Hair follicle dermal papilla cell (primary cell): ENCODE measurements around the gene SEC24C. TPM values are rescaled to one million over a fixed set of nuclear protein-coding genes. Genes with fewer than 3 reads are reported as not detected.

Source experiments
- small RNA-seq: library from RNA; depleted of rRNA; stranded (forward); fragments of <200 nt; gene quantifications from one replicate; pipeline ENCODE3, GENCODE V24; 2012
- total RNA-seq: library from RNA; depleted of rRNA; stranded (reverse); fragments of >200 nt; gene quantifications from 2 replicates; pipeline ENCODE4 v1.2.3, GENCODE V29; 2012

The SEC24C gene
- total RNA-seq = 57.6 and 59.7 TPM in 2 replicates

GRCh38 chr10:73743905-73744663 is at the start of gene SEC24C:
SEC24C (plus strand) TSS chr10:73744372; CDS start chr10:73746833, 2,461 bp downstream.

GRCh38 chr10:73697675-73698159 is 46.5 kb upstream of the SEC24C start, which contains the start of gene AGAP5:
AGAP5 (minus strand) TSS chr10:73698109; CDS start chr10:73697755, 354 bp downstream.

GRCh38 chr10:73781879-73782748 is 37.9 kb downstream of the SEC24C start, which contains the start of gene CHCHD1:
CHCHD1 (plus strand) TSS chr10:73782048; CDS start chr10:73782076, 28 bp downstream.

GRCh38 chr10:73785211-73785720 is 41.1 kb downstream of the SEC24C start, which contains the start of gene ZSWIM8:
ZSWIM8 (plus strand) TSS chr10:73785606; CDS start chr10:73785879, 273 bp downstream.

Small RNA genes lying within 50 kb of the gene (small RNA-seq; reads per million reads assigned to genes)
- not detected for gene AC022400.4
- gene AC022400.9 = not detected
- not detected for gene RNA5SP320
- gene ZSWIM8-AS1 = not detected

Other genes starting within 250 kb of the SEC24C start
- 32.7 and 37.0 TPM in 2 replicates for gene PPP3CB, start 248.3 kb upstream of the SEC24C start, total RNA-seq
- gene USP54, start 153.0 kb upstream of the SEC24C start, total RNA-seq = 8.6 and 11.5 TPM in 2 replicates
- 0.12 and 0.16 TPM in 2 replicates for gene MYOZ1, start 102.9 kb upstream of the SEC24C start, total RNA-seq
- gene SYNPO2L, start 88.3 kb upstream of the SEC24C start, total RNA-seq = under 0.01 TPM in 1 of 2 replicates, not detected in the other
- gene AGAP5, start 46.3 kb upstream of the SEC24C start, total RNA-seq = 3.4 and 5.4 TPM in 2 replicates
- 6.8 and 10.0 TPM in 2 replicates for gene CHCHD1, start 37.7 kb downstream of the SEC24C start, total RNA-seq
- gene ZSWIM8, start 41.2 kb downstream of the SEC24C start, total RNA-seq = 102 and 106 TPM in 2 replicates
- gene NDST2, start 67.2 kb downstream of the SEC24C start, total RNA-seq = 32.3 and 39.2 TPM in 2 replicates
- gene CAMK2G, start 130.2 kb downstream of the SEC24C start, total RNA-seq = 98.2 and 136 TPM in 2 replicates
- gene PLAU, start 166.8 kb downstream of the SEC24C start, total RNA-seq = 99.5 and 123 TPM in 2 replicates